Left renal cortex interstitium (tissue), 4 donors: Measurements from ENCODE around the gene FNBP1. TPM values are rescaled to one million over a fixed set of nuclear protein-coding genes. Genes with fewer than 3 reads are reported as not detected.

Experiments used
- DNase-seq, 4 donors: peaks; one replicate each; pipeline ENCODE4 v3.0.0-alpha.2; 2013; ENCODE audit warnings: low read depth in 4 of 4, low spot score in 2 of 4, missing footprints in 1 of 4
- polyA plus RNA-seq, 4 donors: library from polyadenylated mRNA; unstranded; fragments of 120-200 nt; gene quantifications; one replicate each; pipeline ENCODE4 v1.2.1, GENCODE V29; 2013; ENCODE audit not compliant: insufficient read length in 4 of 4

The FNBP1 gene
- polyA plus RNA-seq, 4 donors, result 37.8 to 51.8 (median 46.6) TPM

GRCh38 chr9:129932303-129933151, 110.5 kb downstream of the FNBP1 start:
- DNase-seq, result no peak

GRCh38 chr9:129930743-129931142, 112.2 kb downstream of the FNBP1 start:
- no peak for DNase-seq

- no peak for DNase-seq
Measured at GRCh38 chr9:129929496-129930125, 113.4 kb downstream of the FNBP1 start.

- no peak for DNase-seq
Measured at GRCh38 chr9:129923589-129923988, 119.4 kb downstream of the FNBP1 start.

GRCh38 chr9:129921905-129922304, 121.1 kb downstream of the FNBP1 start:
- DNase-seq, result no peak

- DNase-seq, result no peak
Measured at GRCh38 chr9:129919841-129920240, 123.1 kb downstream of the FNBP1 start.

GRCh38 chr9:129919277-129919676, 123.7 kb downstream of the FNBP1 start:
- DNase-seq, result no peak

GRCh38 chr9:129918296-129918950, 124.6 kb downstream of the FNBP1 start:
- no peak for DNase-seq

- no peak for DNase-seq
Measured at GRCh38 chr9:129916707-129917106, 126.3 kb downstream of the FNBP1 start.

- DNase-seq, result no peak
Measured at GRCh38 chr9:129914051-129914450, 128.9 kb downstream of the FNBP1 start.

- DNase-seq, result no peak
Measured at GRCh38 chr9:129910628-129911567, 132.1 kb downstream of the FNBP1 start.

GRCh38 chr9:129909851-129910250, 133.1 kb downstream of the FNBP1 start:
- DNase-seq, result no peak

GRCh38 chr9:129908906-129909305, 134.1 kb downstream of the FNBP1 start:
- DNase-seq, result no peak

- no peak for DNase-seq
Measured at GRCh38 chr9:129907201-129907600, 135.8 kb downstream of the FNBP1 start.

GRCh38 chr9:129906298-129906697, 136.7 kb downstream of the FNBP1 start:
- no peak for DNase-seq

GRCh38 chr9:129904734-129905133, 138.3 kb downstream of the FNBP1 start:
- no peak for DNase-seq

GRCh38 chr9:129902740-129903134, 140.3 kb downstream of the FNBP1 start:
- no peak for DNase-seq

GRCh38 chr9:129901993-129902739, 140.8 kb downstream of the FNBP1 start:
- no peak for DNase-seq

GRCh38 chr9:129900263-129901027, 142.5 kb downstream of the FNBP1 start:
- DNase-seq, result no peak
